Trophoblast cell (in vitro differentiated cells and primary cell): ENCODE measurements around the gene GORASP2.
"Not testable (repeated sequence)": the region's sequence is repeated elsewhere in the genome, so short reads cannot be mapped to it uniquely, and the experiment has no call there.

ENCODE experiments used
- DNase-seq, 2 donors: peaks; one replicate each; pipeline ENCODE4 v3.0.0-alpha.2; 2016
- H2AFZ ChIP-seq: 2 replicates; pipeline ENCODE4 v1.6.1; 2013; ENCODE audit warnings: low read length, moderate library complexity, mild to moderate bottlenecking; ENCODE audit not compliant: insufficient read depth, poor library complexity
- H2AK5ac ChIP-seq: 2 replicates; pipeline ENCODE4 v1.6.1; 2013; ENCODE audit warnings: mild to moderate bottlenecking, low read length
- H2BK120ac ChIP-seq: 2 replicates; pipeline ENCODE4 v1.6.1; 2013; ENCODE audit warnings: low read length, mild to moderate bottlenecking, moderate library complexity; ENCODE audit not compliant: insufficient read depth, poor library complexity
- H2BK12ac ChIP-seq: 2 replicates; pipeline ENCODE4 v1.6.1; 2013; ENCODE audit warnings: mild to moderate bottlenecking, low read length, moderate library complexity
- H2BK5ac ChIP-seq: 2 replicates; pipeline ENCODE4 v1.6.1; 2013; ENCODE audit warnings: low read length, low read depth, moderate library complexity, mild to moderate bottlenecking; ENCODE audit not compliant: poor library complexity
- H3K14ac ChIP-seq: 2 replicates; pipeline ENCODE4 v1.6.1; 2013; ENCODE audit warnings: mild to moderate bottlenecking, low read length
- H3K18ac ChIP-seq: 2 replicates; pipeline ENCODE4 v1.6.1; 2013; ENCODE audit warnings: mild to moderate bottlenecking, low read length
- H3K23ac ChIP-seq: 2 replicates; pipeline ENCODE4 v1.6.1; 2013; ENCODE audit warnings: low read length
- H3K27ac ChIP-seq: 2 replicates; pipeline ENCODE4 v1.5.1; 2013; ENCODE audit warnings: low read depth, mild to moderate bottlenecking, inconsistent platforms, low read length, moderate library complexity
- H3K27me3 ChIP-seq: 2 replicates; pipeline ENCODE4 v1.6.1; 2013; ENCODE audit warnings: inconsistent platforms, mild to moderate bottlenecking, low read length, moderate library complexity; ENCODE audit not compliant: insufficient read depth
- H3K36me3 ChIP-seq, 2 experiments: 1 replicate in 1 of 2; 2 replicates in 1 of 2; pipeline ENCODE4 v1.6.1; 2013; ENCODE audit warnings: low read length in 2 of 2, mild to moderate bottlenecking in 2 of 2, moderate library complexity in 1 of 2; ENCODE audit not compliant: insufficient read depth in 2 of 2, control insufficient read depth in 1 of 2
- H3K4ac ChIP-seq: 2 replicates; pipeline ENCODE4 v1.6.1; 2013; ENCODE audit warnings: low read depth, mild to moderate bottlenecking, low read length, moderate library complexity
- H3K4me1 ChIP-seq, 2 experiments: 1 replicate in 1 of 2; 2 replicates in 1 of 2; pipeline ENCODE4 v1.6.1; 2013; ENCODE audit warnings: low read length in 2 of 2, mild to moderate bottlenecking in 2 of 2, moderate library complexity in 1 of 2; ENCODE audit not compliant: insufficient read depth in 2 of 2, control insufficient read depth in 1 of 2
- H3K4me2 ChIP-seq: 2 replicates; pipeline ENCODE4 v1.6.1; 2013; ENCODE audit warnings: inconsistent platforms, mild to moderate bottlenecking, low read length, moderate library complexity
- H3K4me3 ChIP-seq: 2 replicates; pipeline ENCODE4 v1.5.1; 2013; ENCODE audit warnings: mild to moderate bottlenecking, low read depth, low read length, inconsistent platforms
- H3K79me1 ChIP-seq: one replicate; pipeline ENCODE4 v1.6.1; 2013; ENCODE audit warnings: low read length
- H3K79me2 ChIP-seq: 2 replicates; pipeline ENCODE4 v1.6.1; 2013; ENCODE audit warnings: low read length, mild to moderate bottlenecking; ENCODE audit not compliant: control insufficient read depth, insufficient read depth, poor library complexity
- H3K9ac ChIP-seq: 2 replicates; pipeline ENCODE4 v1.6.1; 2013; ENCODE audit warnings: mild to moderate bottlenecking, low read length
- H3K9me3 ChIP-seq: 2 replicates; pipeline ENCODE4 v1.6.1; 2013; ENCODE audit warnings: low read depth, mild to moderate bottlenecking, control low read depth, inconsistent platforms, low read length; ENCODE audit not compliant: insufficient read depth
- H4K12ac ChIP-seq: 2 replicates; pipeline ENCODE4 v1.6.1; 2013; ENCODE audit warnings: low read depth, mild to moderate bottlenecking, low read length, moderate library complexity
- H4K8ac ChIP-seq: 2 replicates; pipeline ENCODE4 v1.6.1; 2013; ENCODE audit warnings: low read depth, mild to moderate bottlenecking, low read length, moderate library complexity
- H4K91ac ChIP-seq: one replicate; pipeline ENCODE4 v1.6.1; 2013; ENCODE audit warnings: low read depth, mild to moderate bottlenecking, low read length, moderate library complexity
- whole genome bisulfite sequencing: extraction: QIAGEN DNeasy Blood & Tissue Kit; methylation state at CpG from one replicate; pipeline ENCODE4 v1.1.7; 2013; ENCODE audit warnings: missing lambda C conversion rate; ENCODE audit not compliant: insufficient read length, insufficient coverage; ENCODE audit errors: extremely low coverage; 5-methylcytosine and 5-hydroxymethylcytosine counted together

GORASP2 gene

GRCh38 chr2:170917219-170917913 is 11.7 kb upstream of the GORASP2 start:
- Histone ChIP-seq H3K36me3 (no peaks in the 10 kb centered on the region), H2AK5ac (no peak overlapping the region), H3K4me3 (no peak overlapping the region), H2AFZ (no peak overlapping the region), H3K23ac (no peak overlapping the region), H3K27me3 (no peaks in the 10 kb centered on the region), H4K8ac (peak overlapping the region; percentile 55), H3K14ac (peak overlapping the region; percentile 38), H4K12ac (peak overlapping the region; percentile 44), H2BK5ac (peak overlapping the region; percentile 91), H3K79me2 (no peaks in the 10 kb centered on the region), H4K91ac (peak overlapping the region; percentile 75), H3K4me1 (peaks cover 7 to 11% of the 10 kb centered on the region in 2 experiments), H3K9ac (no peak overlapping the region), H3K4ac (peak overlapping the region; percentile 5), H3K27ac (peak overlapping the region; percentile 95), H2BK120ac (peak overlapping the region; percentile 45), H3K4me2 (no peak overlapping the region), H3K18ac (peak overlapping the region; percentile 28), H3K79me1 (peaks cover 14% of the 10 kb centered on the region), H2BK12ac (peak overlapping the region; percentile 43), H3K9me3 (peaks cover 16% of the 10 kb centered on the region)
- DNase-seq = peak; percentile 58 to 83
- no CpG with 5 or more reads among the region's 11 CpGs for WGBS

- no CpG with 5 or more reads among the region's 5 CpGs for WGBS
- Histone ChIP-seq H3K18ac (no peak overlapping the region), H3K4me1 (peaks cover 7 to 11% of the 10 kb centered on the region in 2 experiments), H3K79me1 (peaks cover 14% of the 10 kb centered on the region), H3K27me3 (no peaks in the 10 kb centered on the region), H3K14ac (peak overlapping the region; percentile 35), H3K4ac (peak overlapping the region; percentile 20), H4K12ac (no peak overlapping the region), H3K27ac (peak overlapping the region; percentile 95), H3K9ac (no peak overlapping the region), H4K91ac (peak overlapping the region; percentile 75), H2BK120ac (peak overlapping the region; percentile 45), H3K4me3 (no peak overlapping the region), H3K9me3 (peaks cover 18% of the 10 kb centered on the region), H2AFZ (no peak overlapping the region), H3K79me2 (no peaks in the 10 kb centered on the region), H2BK5ac (peak overlapping the region; percentile 91), H3K23ac (no peak overlapping the region), H3K36me3 (peaks cover 0 to 1% of the 10 kb centered on the region in 2 experiments), H4K8ac (peak overlapping the region; percentile 55), H3K4me2 (no peak overlapping the region), H2AK5ac (no peak overlapping the region), H2BK12ac (peak overlapping the region; percentile 43)
- no peak for DNase-seq
These were observed 11.1 kb upstream of the GORASP2 start for GRCh38 chr2:170917957-170918356.

GRCh38 chr2:170921873-170922272 is 7.2 kb upstream of the GORASP2 start:
- H2BK120ac ChIP-seq, H2AFZ ChIP-seq, H2BK5ac ChIP-seq, DNase-seq, H3K18ac ChIP-seq, H2BK12ac ChIP-seq, H3K23ac ChIP-seq, H3K9ac ChIP-seq, H3K27me3 ChIP-seq, H4K8ac ChIP-seq, H3K4me3 ChIP-seq, H3K14ac ChIP-seq, H4K12ac ChIP-seq, H3K4ac ChIP-seq, H2AK5ac ChIP-seq, H3K27ac ChIP-seq, H3K79me2 ChIP-seq, H3K4me2 ChIP-seq, H4K91ac ChIP-seq, H3K36me3 ChIP-seq: not testable (repeated sequence)
- Histone ChIP-seq H3K4me1 (peaks cover 7 to 11% of the 10 kb centered on the region in 2 experiments), H3K9me3 (peaks cover 18% of the 10 kb centered on the region), H3K79me1 (peaks cover 14% of the 10 kb centered on the region)
- WGBS = no CpG with 5 or more reads among the region's 2 CpGs

GRCh38 chr2:170922634-170923494 is 6.2 kb upstream of the GORASP2 start:
- peak overlapping the region; percentile 25 for H2AFZ ChIP-seq

More at GRCh38 chr2:170922634-170923494, 6.2 kb upstream of the GORASP2 start:
- Histone ChIP-seq H3K9ac (no peak overlapping the region), H3K4ac (no peak overlapping the region), H2BK120ac (no peak overlapping the region), H3K27me3 (no peaks in the 10 kb centered on the region), H4K8ac (no peak overlapping the region), H3K4me1 (peaks cover 0 to 2% of the 10 kb centered on the region in 2 experiments), H3K36me3 (peaks cover 0 to 3% of the 10 kb centered on the region in 2 experiments), H2AK5ac (no peak overlapping the region), H3K4me3 (peak overlapping the region; percentile 23), H3K14ac (no peak overlapping the region), H3K4me2 (no peak overlapping the region), H3K79me2 (no peaks in the 10 kb centered on the region), H4K12ac (peak overlapping the region; percentile 32), H3K18ac (no peak overlapping the region), H3K9me3 (peaks cover 13% of the 10 kb centered on the region), H3K79me1 (peaks cover 5% of the 10 kb centered on the region), H3K27ac (no peak overlapping the region), H2BK5ac (no peak overlapping the region), H2BK12ac (peak overlapping the region; percentile 45), H3K23ac (no peak overlapping the region), H4K91ac (peak overlapping the region; percentile 61)
- DNase-seq = no peak
- whole genome bisulfite sequencing = no CpG with 5 or more reads among the region's 8 CpGs
